Mucosa of descending colon (tissue), 3 donors: ENCODE data around the gene DLGAP1. TPM values are rescaled to one million over a fixed set of nuclear protein-coding genes. Genes with fewer than 3 reads are reported as not detected.

Source experiments
- ATAC-seq: fragments of 200-7000 bp; cut with Tn5 transposase; one replicate; pipeline ENCODE4 v1.9.1; 2020; ENCODE audit warnings: mild to moderate bottlenecking, moderate library complexity
- DNase-seq, 3 donors: peaks; one replicate each; pipeline ENCODE4 v3.0.0-alpha.2; 2020
- H3K36me3 ChIP-seq: fragments of 200-600 bp; one replicate; pipeline ENCODE4 v1.8.0; 2021; ENCODE audit warnings: low read depth, mild to moderate bottlenecking
- H3K4me1 ChIP-seq: fragments of 200-600 bp; one replicate; pipeline ENCODE4 v1.8.0; 2021; ENCODE audit warnings: low read depth, mild to moderate bottlenecking
- H3K4me3 ChIP-seq: fragments of 200-600 bp; one replicate; pipeline ENCODE4 v1.8.0; 2021; ENCODE audit warnings: mild to moderate bottlenecking
- H3K9me3 ChIP-seq: fragments of 200-600 bp; one replicate; pipeline ENCODE4 v1.8.0; 2021; ENCODE audit warnings: mild to moderate bottlenecking
- intact Hi-C, 2 donors: fragments of 100-400 bp; cut with DNase I in 1 of 2; cut with micrococcal nuclease in 1 of 2; formaldehyde crosslinking; loops; one replicate each; pipeline versions ENCODE4 v1.11.0 to v1.11.1; 2022; cut with DNase I, micrococcal nuclease
- total RNA-seq, 3 donors: library from RNA; stranded (reverse); fragmentation: NEBNext Ultra II Directional in 2 of 3; extraction: Animal tissue kit (Norgen Biotek cat#: 25700) in 2 of 3; gene quantifications; one replicate each; pipeline versions ENCODE4 v1.2.1 to v1.2.4, GENCODE V29; 2021 to 2023
- TF ChIP-seq, protein P1 (sequence below): fragments of 200-600 bp; IDR thresholded peaks from one replicate; pipeline ENCODE4 v1.8.0; 2022; ENCODE audit warnings: antibody characterized with exemption, mild to moderate bottlenecking
- donor health status: DM: no; HTN: no; CAD: no; lungs with moderate emphysema.
- donor health status: DM: no; HTN: no; CAD: no.
- donor health status: DM: no; HTN: yes; CAD: no.

Gene DLGAP1
- total RNA-seq, 3 donors from 2014 or later: 0.46 to 6.8 (median 4.1) TPM

DNA sequence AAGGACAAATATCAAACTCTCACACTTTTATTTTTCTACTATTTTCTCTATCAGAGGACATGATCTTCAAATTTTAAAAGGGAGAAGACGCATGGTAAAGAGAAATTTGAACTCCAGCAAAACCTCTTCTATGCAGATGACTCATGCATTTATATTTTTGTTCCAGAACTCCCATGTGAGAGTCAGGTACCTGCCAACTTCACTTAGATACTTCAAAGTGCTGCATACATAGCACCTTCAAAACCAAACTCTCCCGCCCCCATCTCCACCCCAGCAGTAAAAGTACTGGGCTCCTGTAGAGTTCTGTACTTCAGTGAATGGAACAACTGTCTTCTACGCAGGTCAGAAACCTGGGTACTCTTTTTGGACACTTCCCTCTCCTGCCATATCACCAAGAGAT is 606.8 kb downstream of the DLGAP1 start:
- ATAC-seq: no peak
- H3K4me3 ChIP-seq: no peak overlapping the region
- intact Hi-C loops: no loop called here
- no peaks in the 10 kb centered on the region for H3K36me3 ChIP-seq
- DNase-seq: no peak
- H3K9me3 ChIP-seq: no peaks in the 10 kb centered on the region
- no peaks in the 10 kb centered on the region for H3K4me1 ChIP-seq
- TF ChIP-seq, protein P1, sequence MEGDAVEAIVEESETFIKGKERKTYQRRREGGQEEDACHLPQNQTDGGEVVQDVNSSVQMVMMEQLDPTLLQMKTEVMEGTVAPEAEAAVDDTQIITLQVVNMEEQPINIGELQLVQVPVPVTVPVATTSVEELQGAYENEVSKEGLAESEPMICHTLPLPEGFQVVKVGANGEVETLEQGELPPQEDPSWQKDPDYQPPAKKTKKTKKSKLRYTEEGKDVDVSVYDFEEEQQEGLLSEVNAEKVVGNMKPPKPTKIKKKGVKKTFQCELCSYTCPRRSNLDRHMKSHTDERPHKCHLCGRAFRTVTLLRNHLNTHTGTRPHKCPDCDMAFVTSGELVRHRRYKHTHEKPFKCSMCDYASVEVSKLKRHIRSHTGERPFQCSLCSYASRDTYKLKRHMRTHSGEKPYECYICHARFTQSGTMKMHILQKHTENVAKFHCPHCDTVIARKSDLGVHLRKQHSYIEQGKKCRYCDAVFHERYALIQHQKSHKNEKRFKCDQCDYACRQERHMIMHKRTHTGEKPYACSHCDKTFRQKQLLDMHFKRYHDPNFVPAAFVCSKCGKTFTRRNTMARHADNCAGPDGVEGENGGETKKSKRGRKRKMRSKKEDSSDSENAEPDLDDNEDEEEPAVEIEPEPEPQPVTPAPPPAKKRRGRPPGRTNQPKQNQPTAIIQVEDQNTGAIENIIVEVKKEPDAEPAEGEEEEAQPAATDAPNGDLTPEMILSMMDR: no peak

DNA sequence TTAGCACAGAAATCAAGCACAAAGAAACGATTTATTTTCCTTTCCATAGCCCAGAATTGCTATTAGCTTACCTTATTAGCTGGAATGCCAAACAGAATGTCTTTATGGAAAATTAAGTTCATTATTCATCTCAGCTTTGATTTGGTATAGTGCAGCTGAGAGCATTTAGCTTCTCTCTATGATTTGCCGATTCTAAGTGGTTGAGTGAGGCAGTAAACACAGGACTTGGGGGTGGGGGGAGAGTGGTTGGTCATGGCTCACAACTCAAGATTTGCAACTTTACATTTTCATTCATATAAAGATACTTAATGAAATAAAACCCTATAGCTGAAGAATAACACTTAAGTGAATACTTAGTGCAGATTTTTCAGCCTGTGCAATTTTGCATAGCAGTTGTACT is 609.9 kb downstream of the DLGAP1 start:
- no peak for ATAC-seq
- DNase-seq: no peak
- Histone ChIP-seq H3K36me3 (no peaks in the 10 kb centered on the region), H3K9me3 (no peaks in the 10 kb centered on the region), H3K4me3 (no peak overlapping the region), H3K4me1 (no peaks in the 10 kb centered on the region)
- intact Hi-C loops: no loop called here
- TF ChIP-seq, protein P1: no peak

DNA sequence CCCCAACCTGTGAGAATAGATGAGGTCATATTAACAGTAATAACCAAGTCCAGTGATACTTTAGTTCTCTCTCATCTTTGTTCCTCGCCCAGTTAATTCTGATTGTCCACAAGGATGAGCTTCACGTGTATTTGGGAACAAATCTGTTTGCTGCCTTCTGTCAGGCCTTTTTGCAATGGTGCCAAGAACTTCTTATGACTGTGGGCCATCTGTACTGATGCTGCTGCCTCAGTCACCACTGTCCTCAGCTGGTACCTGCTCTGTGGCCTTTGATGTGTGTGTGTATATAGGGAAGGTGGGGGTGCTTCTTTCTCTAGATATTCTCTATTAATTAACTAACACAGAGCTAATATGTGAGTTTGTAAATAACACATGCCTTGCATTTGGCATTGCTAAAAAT is 612.3 kb downstream of the DLGAP1 start:
- no peaks in the 10 kb centered on the region for H3K9me3 ChIP-seq
- DNase-seq (no peak), ATAC-seq (no peak)
- no peaks in the 10 kb centered on the region for H3K36me3 ChIP-seq
- H3K4me1 ChIP-seq: no peaks in the 10 kb centered on the region
- no peak overlapping the region for H3K4me3 ChIP-seq
- intact Hi-C loops: no loop called here
- TF ChIP-seq, protein P1: no peak

DNA sequence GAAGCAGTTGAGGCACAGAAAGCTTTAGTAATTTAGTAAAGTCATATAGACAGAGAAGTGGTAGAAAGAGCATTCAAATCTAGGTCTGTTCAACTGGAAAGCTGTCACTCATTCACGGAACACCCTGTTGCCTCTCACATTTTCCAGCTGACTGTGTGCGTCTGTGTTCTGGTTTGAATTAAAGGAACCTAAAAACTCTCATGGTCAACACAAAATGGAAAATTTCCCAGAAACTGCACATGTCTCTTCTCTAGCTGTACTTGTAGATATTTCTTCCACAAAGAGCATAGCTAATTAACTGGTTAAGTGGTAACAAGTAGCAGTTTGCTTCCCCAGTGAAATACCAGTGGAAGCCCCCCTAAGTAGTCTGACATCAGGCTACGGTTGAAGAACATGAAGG is 614.3 kb downstream of the DLGAP1 start:
- Histone ChIP-seq H3K36me3 (no peaks in the 10 kb centered on the region), H3K4me1 (no peaks in the 10 kb centered on the region), H3K4me3 (no peak overlapping the region), H3K9me3 (no peaks in the 10 kb centered on the region)
- intact Hi-C loops: no loop called here
- ATAC-seq (no peak), DNase-seq (no peak)
- TF ChIP-seq, protein P1: no peak

DNA sequence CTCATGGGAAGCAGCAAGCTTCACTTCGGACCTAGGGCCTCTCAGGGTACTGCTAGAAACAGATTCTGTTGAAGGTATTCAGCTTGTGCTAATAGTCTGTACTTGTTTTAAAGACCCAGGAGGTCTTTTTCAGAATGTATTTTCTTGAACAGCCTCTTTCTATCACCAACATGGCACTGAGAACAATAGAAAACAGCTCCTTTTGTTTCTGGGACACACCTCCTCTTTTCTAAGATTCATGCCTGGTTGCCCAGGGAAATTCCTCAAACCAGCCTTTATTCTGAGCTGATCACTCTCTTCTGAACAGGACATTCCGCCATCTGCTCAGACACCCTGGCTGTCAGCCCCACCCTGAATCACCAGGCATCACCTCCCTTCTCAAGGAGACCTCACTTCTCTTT is 615.5 kb downstream of the DLGAP1 start:
- H3K4me1 ChIP-seq: no peaks in the 10 kb centered on the region
- TF ChIP-seq, protein P1: no peak
- H3K36me3 ChIP-seq: no peaks in the 10 kb centered on the region
- intact Hi-C loops: no loop called here
- DNase-seq (no peak), ATAC-seq (no peak)
- H3K4me3 ChIP-seq: no peak overlapping the region
- no peaks in the 10 kb centered on the region for H3K9me3 ChIP-seq
